Osteoblast (primary cell): ENCODE data around the gene ZNF467. TPM values are rescaled to one million over a fixed set of nuclear protein-coding genes. Genes with fewer than 3 reads are reported as not detected.
A peak's percentile ranks its signal among the peaks of the same experiment; 100 is the strongest.

Source experiments
- DNase-seq: peaks from one replicate; pipeline ENCODE4 v3.0.0; 2011; ENCODE audit warnings: low spot score, mixed read lengths; ENCODE audit not compliant: insufficient read length; ENCODE audit errors: missing footprints
- H2AFZ ChIP-seq: 2 replicates; pipeline ENCODE4 v1.6.0; 2011; ENCODE audit warnings: mild to moderate bottlenecking, low read length
- H3K27ac ChIP-seq: 2 replicates; pipeline ENCODE4 v1.5.1; 2011; ENCODE audit warnings: mild to moderate bottlenecking, low read depth, low read length, moderate library complexity
- H3K27me3 ChIP-seq: 2 replicates; pipeline ENCODE4 v1.6.0; 2012; ENCODE audit warnings: mild to moderate bottlenecking, control low read depth, inconsistent platforms, low read length, moderate library complexity; ENCODE audit not compliant: insufficient read depth
- H3K36me3 ChIP-seq: 2 replicates; pipeline ENCODE4 v1.5.1; 2011; ENCODE audit warnings: mild to moderate bottlenecking, low read length, control low read depth, moderate library complexity; ENCODE audit not compliant: insufficient read depth
- H3K4me1 ChIP-seq: 2 replicates; pipeline ENCODE4 v1.5.1; 2011; ENCODE audit warnings: mild to moderate bottlenecking, low read length, control low read depth, moderate library complexity; ENCODE audit not compliant: insufficient read depth
- H3K4me2 ChIP-seq: 2 replicates; pipeline ENCODE4 v1.6.0; 2011; ENCODE audit warnings: mild to moderate bottlenecking, low read length; ENCODE audit not compliant: insufficient read depth
- H3K4me3 ChIP-seq: fragments of 200-600 bp; sonication (generic); 3 replicates; pipeline ENCODE4 v1.5.1; 2012; ENCODE audit warnings: mild to moderate bottlenecking, low read length, inconsistent platforms; ENCODE audit not compliant: insufficient read depth
- H3K79me2 ChIP-seq: 2 replicates; pipeline ENCODE4 v1.6.0; 2012; ENCODE audit warnings: mild to moderate bottlenecking, low read length, control low read depth, inconsistent platforms; ENCODE audit not compliant: insufficient read depth
- H3K9me3 ChIP-seq: 2 replicates; pipeline ENCODE4 v1.5.1; 2011; ENCODE audit warnings: low read depth, low read length, control low read depth
- H4K20me1 ChIP-seq: 2 replicates; pipeline ENCODE4 v1.6.0; 2012; ENCODE audit warnings: mild to moderate bottlenecking, low read length, control low read depth; ENCODE audit not compliant: insufficient read depth
- CTCF ChIP-seq: IDR thresholded peaks from 2 replicates; pipeline ENCODE4 v1.5.1; 2011; ENCODE audit warnings: mild to moderate bottlenecking, low read depth, low read length, moderate library complexity; ENCODE audit errors: extremely low read depth
- total RNA-seq: library from RNA; depleted of rRNA; stranded (reverse); fragments of >200 nt; gene quantifications from 2 replicates; pipeline ENCODE4 v1.2.3, GENCODE V29; 2012

The ZNF467 gene
- total RNA-seq, 1 donor: not detected

GRCh38 chr7:149771720-149772240 lies 1.6 kb downstream of the ZNF467 start:
- H4K20me1 ChIP-seq: no peaks in the 10 kb centered on the region
- H2AFZ ChIP-seq: peak overlapping the region; percentile 84
- no peak for TF ChIP-seq CTCF
- peaks cover 39% of the 10 kb centered on the region for H3K27me3 ChIP-seq
- H3K4me3 ChIP-seq: peak overlapping the region; percentile 72
- H3K27ac ChIP-seq: no peak overlapping the region
- H3K36me3 ChIP-seq: no peaks in the 10 kb centered on the region
- no peaks in the 10 kb centered on the region for H3K4me1 ChIP-seq
- H3K9me3 ChIP-seq: no peaks in the 10 kb centered on the region
- no peaks in the 10 kb centered on the region for H3K79me2 ChIP-seq
- H3K4me2 ChIP-seq: peak overlapping the region; percentile 78
- peak; percentile 100 for DNase-seq

GRCh38 chr7:149770728-149771636 lies 2.4 kb downstream of the ZNF467 start:
- peaks cover 46% of the 10 kb centered on the region for H3K27me3 ChIP-seq
- no peaks in the 10 kb centered on the region for H3K36me3 ChIP-seq
- H3K9me3 ChIP-seq: no peaks in the 10 kb centered on the region
- peak; percentile 79 for DNase-seq
- peak overlapping the region; percentile 69 for H3K4me2 ChIP-seq
- no peak overlapping the region for H2AFZ ChIP-seq
- H3K27ac ChIP-seq: no peak overlapping the region
- TF ChIP-seq CTCF: no peak
- peak overlapping the region; percentile 72 for H3K4me3 ChIP-seq
- no peaks in the 10 kb centered on the region for H4K20me1 ChIP-seq
- H3K4me1 ChIP-seq: no peaks in the 10 kb centered on the region
- no peaks in the 10 kb centered on the region for H3K79me2 ChIP-seq

GRCh38 chr7:149769915-149770314 lies 3.5 kb downstream of the ZNF467 start:
- Histone ChIP-seq H3K4me2 (no peak overlapping the region), H2AFZ (no peak overlapping the region), H3K79me2 (no peaks in the 10 kb centered on the region), H3K27me3 (peaks cover 48% of the 10 kb centered on the region), H3K36me3 (no peaks in the 10 kb centered on the region), H3K27ac (no peak overlapping the region), H3K4me1 (no peaks in the 10 kb centered on the region), H3K9me3 (no peaks in the 10 kb centered on the region), H4K20me1 (no peaks in the 10 kb centered on the region), H3K4me3 (no peak overlapping the region)
- no peak for DNase-seq
- no peak for TF ChIP-seq CTCF

GRCh38 chr7:149768931-149769330 lies 4.5 kb downstream of the ZNF467 start:
- Histone ChIP-seq H3K36me3 (no peaks in the 10 kb centered on the region), H3K79me2 (no peaks in the 10 kb centered on the region), H3K27ac (no peak overlapping the region), H3K9me3 (no peaks in the 10 kb centered on the region), H3K27me3 (peaks cover 48% of the 10 kb centered on the region), H2AFZ (no peak overlapping the region), H4K20me1 (no peaks in the 10 kb centered on the region), H3K4me2 (no peak overlapping the region), H3K4me3 (no peak overlapping the region), H3K4me1 (no peaks in the 10 kb centered on the region)
- no peak for TF ChIP-seq CTCF
- no peak for DNase-seq
